Activated T-cell treated with anti-CD3 and anti-CD28 coated beads for 1 hour (primary cell): ENCODE results near the gene DOCK4.

Source experiments
- DNase-seq: peaks from one replicate; pipeline ENCODE4 v3.0.0-alpha.2; 2020; ENCODE audit warnings: low read depth

The DOCK4 gene

GRCh38 chr7:111821046-111821445, 385.2 kb downstream of the DOCK4 start:
- DNase-seq = no peak

GRCh38 chr7:111820621-111821020, 385.6 kb downstream of the DOCK4 start:
- DNase-seq = no peak

- DNase-seq = no peak
These were observed 386.1 kb downstream of the DOCK4 start for GRCh38 chr7:111820121-111820520.

DNA sequence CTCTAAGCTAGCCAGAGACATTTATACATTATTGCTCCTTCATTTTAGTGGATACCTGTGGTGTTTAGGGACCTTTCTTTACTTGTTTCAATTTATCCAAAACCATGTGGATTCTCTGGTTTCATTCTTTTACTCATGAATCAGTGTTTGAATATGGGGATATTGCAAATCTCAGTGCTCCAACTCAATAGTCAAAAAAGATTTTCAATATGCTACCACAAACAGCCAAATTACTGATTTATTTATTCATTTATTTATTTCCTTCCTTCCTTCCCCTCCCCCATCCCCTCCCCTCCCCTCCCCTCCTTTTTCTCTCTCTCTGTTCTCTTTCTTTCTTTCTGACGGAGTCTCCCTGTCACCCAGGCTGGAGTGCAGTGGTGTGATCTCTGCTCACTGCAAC, 390.8 kb downstream of the DOCK4 start:
- no peak for DNase-seq

GRCh38 chr7:111813306-111813705, 392.9 kb downstream of the DOCK4 start:
- DNase-seq = no peak

- DNase-seq = no peak
These were observed 400.0 kb downstream of the DOCK4 start for GRCh38 chr7:111806232-111806631.

DNA sequence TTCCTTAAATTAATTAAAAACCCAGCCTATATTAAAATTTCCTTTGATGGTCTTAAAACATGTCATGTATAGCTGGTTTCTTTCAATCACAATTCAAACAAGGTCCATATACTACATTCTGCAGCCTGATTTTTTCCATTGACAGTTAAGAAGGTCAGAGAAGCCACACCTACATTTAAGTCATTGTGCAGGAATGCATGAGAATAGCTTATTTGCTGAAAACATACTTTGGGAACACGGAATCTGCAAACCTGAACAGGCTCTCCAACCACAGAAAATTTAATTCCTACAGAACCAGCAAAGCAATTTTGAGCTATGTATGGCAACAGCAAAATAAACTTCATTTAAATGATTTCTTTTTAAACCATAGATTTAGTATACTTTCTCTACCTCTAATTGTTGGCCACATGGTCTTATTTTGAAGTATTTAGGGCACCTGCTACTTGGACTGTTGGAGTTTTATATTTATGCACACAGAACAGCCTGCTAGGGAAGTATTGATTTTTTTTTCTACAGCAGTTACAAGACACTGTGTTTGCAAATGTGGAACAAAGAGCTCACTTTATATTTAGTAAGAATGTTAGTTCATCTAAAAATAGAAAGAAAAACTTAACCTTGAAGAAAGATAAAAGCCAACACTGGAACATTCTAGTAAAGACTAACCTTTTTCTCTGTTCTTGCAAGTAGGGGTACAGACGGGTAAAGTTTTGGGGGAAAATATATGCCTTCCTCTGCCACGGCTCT, 403.0 kb downstream of the DOCK4 start:
- no peak for DNase-seq

- no peak for DNase-seq
These were observed 403.9 kb downstream of the DOCK4 start for GRCh38 chr7:111802194-111802772.

GRCh38 chr7:111801277-111801676, 404.9 kb downstream of the DOCK4 start:
- DNase-seq = no peak

- no peak for DNase-seq
These were observed 409.5 kb downstream of the DOCK4 start for GRCh38 chr7:111796671-111797070.

- no peak for DNase-seq
These were observed 416.3 kb downstream of the DOCK4 start for GRCh38 chr7:111789870-111790269.

DNA sequence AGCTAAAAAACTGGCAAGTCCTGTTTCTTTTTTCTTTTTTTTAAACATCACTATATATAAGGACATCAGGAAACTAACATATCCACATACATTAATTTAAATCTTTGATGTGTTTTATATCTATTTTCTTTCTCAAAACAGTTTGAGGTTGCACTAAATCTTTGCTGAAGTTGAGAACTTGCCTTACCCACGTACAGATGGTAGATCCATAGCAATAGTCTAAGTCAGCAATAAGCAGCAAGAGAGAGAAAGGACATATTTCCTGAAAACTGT, 417.2 kb downstream of the DOCK4 start:
- DNase-seq = no peak

DNA sequence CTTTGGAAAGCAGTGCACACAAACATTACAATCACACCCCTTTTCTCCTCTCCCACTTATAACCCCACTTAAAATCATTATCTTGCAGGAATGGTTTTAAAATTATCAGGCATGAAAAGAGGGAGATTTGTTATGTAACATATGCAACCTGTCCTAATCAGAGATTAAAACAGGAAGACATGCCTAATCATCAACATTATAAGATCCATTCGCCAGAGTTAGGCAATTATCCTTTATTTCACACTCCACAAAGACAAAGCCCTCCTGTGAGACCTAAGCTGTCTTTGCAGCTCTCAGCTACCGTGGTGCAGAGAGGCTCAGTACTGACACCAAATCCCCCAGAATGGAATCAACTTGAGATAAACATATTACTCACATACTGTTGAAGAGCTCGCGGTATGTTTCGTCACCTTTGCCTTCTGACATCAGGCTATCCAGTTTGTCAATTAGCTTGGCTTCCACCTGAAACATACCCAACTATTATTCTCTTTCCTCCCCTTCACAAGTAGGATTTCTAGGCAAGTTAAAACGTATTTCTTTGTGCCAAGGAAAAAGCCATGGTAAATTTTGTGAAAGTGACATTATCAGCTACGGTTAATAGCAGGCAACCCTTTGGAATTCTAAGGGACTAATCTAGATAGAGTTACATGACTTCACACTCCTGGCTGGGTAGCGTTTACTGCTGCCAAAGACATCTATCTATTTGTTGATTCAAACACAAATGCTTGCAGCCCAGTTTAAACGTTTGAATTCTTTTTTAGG, 417.7 kb downstream of the DOCK4 start:
- DNase-seq = no peak

DNA sequence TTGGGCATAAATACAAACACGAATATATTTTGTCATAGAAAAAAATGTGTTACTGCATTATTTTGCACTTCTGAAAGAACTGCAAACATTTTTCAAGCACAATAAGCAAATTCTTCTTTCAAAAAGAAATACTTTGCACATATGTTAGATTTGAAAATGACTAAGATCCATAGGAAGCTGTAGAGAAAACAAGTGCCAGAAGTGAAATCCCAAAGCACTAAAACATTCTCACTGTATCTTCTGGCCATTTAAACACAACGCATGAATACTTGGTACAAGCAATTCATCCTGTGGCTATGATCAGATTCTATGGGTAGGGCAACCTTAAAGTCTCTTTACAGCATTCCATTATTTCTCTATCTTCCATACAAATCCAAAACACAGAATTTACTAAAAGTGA, 418.5 kb downstream of the DOCK4 start:
- DNase-seq = no peak

DNA sequence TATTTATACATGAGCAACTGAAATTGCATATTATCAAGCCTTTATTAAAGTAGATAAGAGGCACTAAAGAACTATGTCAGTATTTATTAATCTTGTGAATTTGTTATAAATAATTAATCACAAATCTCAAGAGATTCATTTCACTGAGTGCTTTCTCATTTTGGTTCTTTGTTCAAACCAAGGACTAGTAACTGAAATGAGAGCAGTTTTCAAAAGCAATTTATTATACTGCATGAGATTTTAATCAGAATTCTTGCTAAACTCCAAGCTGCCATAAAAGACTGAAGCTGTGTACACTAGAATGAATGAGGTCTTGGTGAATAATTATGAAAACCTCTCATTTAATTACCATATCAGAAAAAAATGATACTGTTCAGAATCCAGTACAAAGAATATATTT, 419.1 kb downstream of the DOCK4 start:
- DNase-seq = no peak

GRCh38 chr7:111785076-111785475, 421.1 kb downstream of the DOCK4 start:
- DNase-seq = no peak

DNA sequence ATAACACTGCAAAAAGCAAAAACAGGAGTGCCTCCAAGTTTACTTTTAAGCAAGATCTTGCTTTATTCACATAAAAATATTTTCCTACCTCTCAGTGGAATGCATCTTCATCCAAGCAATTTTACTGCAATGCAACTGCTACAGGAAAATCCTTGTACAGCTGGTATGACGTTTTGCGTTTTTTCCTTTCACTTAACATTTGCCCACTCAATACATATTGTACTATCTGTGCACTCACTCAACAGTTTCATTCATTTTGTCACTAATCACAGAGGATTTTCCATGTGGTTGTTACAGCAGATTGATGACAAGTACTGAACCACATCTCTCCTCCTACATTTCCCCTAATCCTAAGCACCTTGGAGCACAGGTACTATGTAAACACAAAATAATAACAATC, 421.9 kb downstream of the DOCK4 start:
- DNase-seq = no peak

DNA sequence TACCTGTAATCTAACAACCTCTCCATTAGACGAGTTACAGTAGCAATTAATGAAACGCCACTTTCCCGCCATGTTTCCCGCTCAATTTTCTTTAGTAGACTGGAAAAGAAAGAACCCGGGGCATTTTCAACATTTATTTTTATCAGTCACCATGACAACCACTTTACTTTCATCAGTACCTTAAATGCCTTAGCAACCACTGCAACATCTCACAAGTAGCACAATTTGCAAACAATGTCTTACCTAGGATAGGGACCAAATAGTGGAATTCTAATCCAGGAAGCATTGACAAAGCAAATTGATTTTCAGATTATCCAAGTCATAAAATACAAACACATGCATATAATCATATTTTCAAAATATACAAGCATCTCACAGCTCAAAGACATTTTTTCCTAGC, 422.3 kb downstream of the DOCK4 start:
- no peak for DNase-seq

DNA sequence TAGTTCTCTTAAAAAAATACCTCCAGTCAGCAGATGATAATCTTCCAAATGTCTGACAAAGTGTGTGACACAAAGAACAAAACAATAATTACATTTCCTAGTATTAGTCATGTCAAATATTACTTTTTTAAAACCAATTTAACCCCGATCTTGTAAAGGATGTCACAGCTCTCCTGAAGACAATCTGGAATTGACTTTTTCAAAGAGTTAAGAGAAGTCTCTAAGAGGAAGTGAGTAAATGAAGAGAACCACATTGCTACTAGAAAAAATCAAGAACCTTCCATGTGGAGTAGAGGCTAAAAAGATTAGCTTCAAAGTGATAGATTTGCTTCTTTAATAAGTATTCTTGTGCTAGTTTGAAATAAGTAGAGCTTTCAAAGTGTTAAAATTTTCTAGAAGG, 425.7 kb downstream of the DOCK4 start:
- DNase-seq = no peak

DNA sequence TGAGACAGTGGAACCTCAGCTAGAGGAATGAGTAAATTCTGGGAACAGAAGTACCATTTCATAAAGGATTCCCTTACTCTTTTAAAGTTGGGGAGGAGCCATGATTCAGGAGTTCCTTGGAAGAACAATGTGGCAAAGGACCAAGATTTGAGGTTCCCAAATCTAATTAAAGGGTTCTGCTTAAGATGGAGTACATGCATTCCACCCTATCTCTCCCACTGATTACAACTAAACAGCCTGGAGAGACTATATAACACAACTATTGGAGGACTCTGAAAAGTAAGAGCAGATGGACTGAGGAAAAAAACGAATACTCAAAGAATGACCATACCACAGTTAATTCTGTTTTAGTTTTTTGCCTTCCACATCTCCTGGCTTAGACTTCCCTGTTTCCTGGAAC, 431.0 kb downstream of the DOCK4 start:
- DNase-seq = no peak

GRCh38 chr7:111772716-111773115, 433.5 kb downstream of the DOCK4 start:
- DNase-seq = no peak

GRCh38 chr7:111771638-111772037, 434.6 kb downstream of the DOCK4 start:
- no peak for DNase-seq

GRCh38 chr7:111770116-111770515, 436.1 kb downstream of the DOCK4 start:
- DNase-seq = no peak
